ENCODE results near the gene TPPP2. TPM values are rescaled to one million over a fixed set of nuclear protein-coding genes. Genes with fewer than 3 reads are reported as not detected.

The TPPP2 gene
- total RNA-seq, 2 donors from 2014 or later: 0.28 to 0.58 TPM

- peak; percentile 77 to 89 for DNase-seq
- intact Hi-C loops (cut with DNase I, micrococcal nuclease): loop anchor here (5.0 to 10.0 kb wide), 3 partner anchors 38 to 93 kb away; partner anchors contain the start of gene ZNF219 (in 1 of the 2)
Observed at GRCh38 chr14:21014761-21015190, 15.2 kb upstream of the TPPP2 start.

DNA sequence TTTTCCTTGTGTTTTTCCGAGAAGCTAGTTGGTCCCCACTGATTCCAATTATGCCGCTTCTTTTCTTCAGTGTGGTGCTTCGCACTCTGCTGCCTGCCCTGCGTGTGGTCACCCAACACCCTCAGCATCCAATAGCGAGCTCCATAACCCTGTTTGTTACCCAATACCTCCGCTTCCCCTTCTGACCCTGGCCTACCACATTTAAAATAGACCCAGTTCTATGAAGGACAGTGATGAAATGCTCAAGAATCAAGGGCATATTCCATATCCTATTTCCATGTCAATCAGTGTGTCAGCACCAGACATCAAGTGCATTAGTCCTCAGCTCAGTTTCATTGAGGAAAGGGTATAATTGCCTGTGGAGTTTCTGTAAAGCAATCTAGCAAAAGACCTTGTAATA lies 14.7 kb upstream of the TPPP2 start:
- intact Hi-C loops (cut with DNase I, micrococcal nuclease): loop anchor here in 1 of 2 donors (10.0 kb wide), 1 partner anchor 79 kb away; the partner anchor contains the start of gene ZNF219
- no peak for ATAC-seq
- no peak for DNase-seq

More at GRCh38 chr14:21014761-21015190, 15.2 kb upstream of the TPPP2 start:
- peak; percentile 84 for ATAC-seq

GRCh38 chr14:21016413-21017190 lies 13.4 kb upstream of the TPPP2 start:
- intact Hi-C loops (cut with DNase I, micrococcal nuclease): loop anchor here in 1 of 2 donors (10.0 kb wide), 1 partner anchor 78 kb away; the partner anchor contains the start of gene ZNF219
- ATAC-seq (no peak), DNase-seq (no peak)

DNA sequence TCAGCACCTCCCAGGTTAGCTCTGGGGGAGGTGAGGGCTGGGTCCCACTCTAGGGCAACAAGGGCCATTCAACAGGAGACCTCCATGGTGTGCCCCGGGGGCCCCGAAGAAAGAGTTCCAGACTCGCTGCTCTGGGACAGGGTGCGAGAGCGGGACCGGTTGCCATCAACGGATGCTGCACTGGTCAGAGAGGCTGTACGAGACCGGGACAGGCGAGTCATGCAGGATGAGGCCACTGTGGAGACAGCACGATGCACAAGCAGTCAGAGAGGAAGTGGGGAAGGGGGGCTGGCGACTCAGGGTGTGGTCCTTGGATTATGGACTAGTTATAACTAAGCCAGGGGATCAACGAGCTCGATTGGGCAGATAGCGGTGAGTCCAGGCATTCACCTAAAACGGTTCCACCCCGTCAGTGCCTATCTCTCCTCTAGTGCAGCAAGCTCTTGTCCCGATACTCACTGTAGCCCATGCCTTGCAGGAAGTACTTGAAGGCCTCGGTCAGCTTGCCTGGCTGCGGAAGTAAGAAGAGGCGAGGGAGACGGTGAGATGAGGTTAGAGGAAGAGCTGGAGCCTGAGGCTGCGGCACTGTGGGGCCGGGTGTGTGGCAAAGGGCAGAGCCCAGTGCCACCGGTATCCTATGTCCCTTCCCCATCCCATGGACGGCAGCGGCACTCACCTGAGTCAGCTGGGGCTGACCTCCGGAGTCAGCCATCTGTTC lies 12.3 kb upstream of the TPPP2 start:
- no peak for ATAC-seq
- DNase-seq: no peak
- intact Hi-C loops (cut with DNase I, micrococcal nuclease): loop anchor here in 1 of 2 donors (10.0 kb wide), 1 partner anchor 77 kb away; the partner anchor contains the start of gene ZNF219

GRCh38 chr14:21018286-21018685 lies 11.7 kb upstream of the TPPP2 start:
- ATAC-seq (no peak), DNase-seq (no peak)
- intact Hi-C loops (cut with DNase I, micrococcal nuclease): loop anchor here in 1 of 2 donors (10.0 kb wide), 1 partner anchor 77 kb away; the partner anchor contains the start of gene ZNF219

DNA sequence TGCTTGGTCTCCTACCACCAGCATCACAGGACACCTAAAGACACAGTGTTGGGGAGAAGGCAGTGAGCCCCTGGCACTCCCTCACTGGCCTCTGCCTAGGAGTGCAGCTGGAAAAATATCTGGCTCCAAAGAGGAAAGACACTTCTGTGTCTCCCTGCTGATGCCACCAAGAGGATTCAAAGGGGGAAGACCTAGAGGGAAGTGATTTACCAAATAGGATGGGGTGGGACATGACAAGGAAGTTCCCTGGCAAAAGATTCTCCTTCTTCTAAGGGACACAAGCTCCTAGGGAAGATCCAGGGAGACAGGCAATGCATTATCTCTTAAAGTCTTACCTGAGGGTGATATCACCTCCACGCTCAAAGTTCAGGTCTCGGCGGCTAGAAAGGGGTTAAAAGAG lies 11.2 kb upstream of the TPPP2 start:
- DNase-seq (no peak), ATAC-seq (no peak)
- intact Hi-C loops (cut with DNase I, micrococcal nuclease): loop anchor here in 1 of 2 donors (10.0 kb wide), 1 partner anchor 76 kb away; the partner anchor contains the start of gene ZNF219

DNA sequence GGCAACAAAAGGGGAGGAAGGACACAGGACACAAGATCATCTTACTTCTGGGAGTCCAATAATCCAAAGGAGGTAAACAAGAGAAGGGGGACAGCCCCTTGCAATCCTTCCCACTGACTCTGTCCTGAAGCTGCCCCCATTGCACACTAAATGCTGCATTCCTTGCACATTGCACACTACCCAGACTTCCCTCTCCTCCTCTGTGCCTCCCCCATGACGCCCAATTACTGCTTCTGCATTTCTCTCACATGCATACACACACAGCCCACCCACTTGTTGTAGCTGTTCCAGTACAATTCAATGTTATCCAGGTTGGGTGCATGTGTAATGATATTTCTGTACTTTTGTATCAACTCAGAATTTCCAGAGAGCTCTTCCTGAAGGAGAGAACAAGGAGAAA lies 10.7 kb upstream of the TPPP2 start:
- DNase-seq (no peak), ATAC-seq (no peak)
- intact Hi-C loops (cut with DNase I, micrococcal nuclease): loop anchor here in 1 of 2 donors (10.0 kb wide), 1 partner anchor 75 kb away; the partner anchor contains the start of gene ZNF219

DNA sequence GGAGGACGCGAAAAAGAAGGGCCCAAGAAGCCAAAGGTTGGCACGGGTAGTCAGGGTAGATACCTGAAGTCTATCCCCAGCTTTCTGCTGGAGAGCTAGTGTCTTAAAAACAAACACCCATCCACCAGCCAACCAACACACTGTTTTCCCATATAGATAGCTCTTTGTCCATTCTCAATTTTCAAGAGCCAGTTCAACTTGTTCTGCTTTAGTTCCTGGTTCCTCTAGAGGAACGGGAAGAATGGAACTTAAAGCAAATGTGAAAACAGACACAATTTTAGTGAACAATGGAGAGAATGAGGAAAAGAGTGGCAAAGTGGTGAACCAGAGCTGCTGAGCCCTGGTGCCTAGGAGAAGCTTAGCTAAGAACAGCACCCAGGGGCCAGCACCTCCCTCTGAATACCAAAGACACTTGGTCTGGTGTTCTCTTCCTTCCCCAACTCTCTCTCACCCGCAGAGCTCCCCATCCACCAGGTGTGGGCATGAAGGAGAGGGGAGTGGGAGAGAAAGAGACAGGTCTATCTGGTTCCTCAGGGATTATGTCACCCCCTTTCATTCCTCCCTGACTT lies 9.0 kb upstream of the TPPP2 start:
- intact Hi-C loops (cut with DNase I, micrococcal nuclease): loop anchor here in 1 of 2 donors (5.0 kb wide), 1 partner anchor 76 kb away; the partner anchor contains the start of gene ZNF219
- DNase-seq: no peak
- ATAC-seq: no peak

GRCh38 chr14:21022686-21023085 lies 7.3 kb upstream of the TPPP2 start:
- ATAC-seq (no peak), DNase-seq (no peak)
- intact Hi-C loops (cut with DNase I, micrococcal nuclease): loop anchor here in 1 of 2 donors (5.0 kb wide), 1 partner anchor 75 kb away; the partner anchor contains the start of gene ZNF219

GRCh38 chr14:21023174-21023573 lies 6.8 kb upstream of the TPPP2 start:
- DNase-seq (no peak), ATAC-seq (no peak)
- intact Hi-C loops (cut with DNase I, micrococcal nuclease): loop anchor here in 1 of 2 donors (5.0 kb wide), 1 partner anchor 74 kb away; the partner anchor contains the start of gene ZNF219

- peak; percentile 68 for ATAC-seq
- intact Hi-C loops (cut with DNase I, micrococcal nuclease): loop anchor here in 1 of 2 donors (5.0 kb wide), 1 partner anchor 73 kb away; the partner anchor contains the start of gene ZNF219
- DNase-seq: peak in 1 of 2 donors; percentile 58
Observed at GRCh38 chr14:21023817-21024584, 6.0 kb upstream of the TPPP2 start.

- ATAC-seq (peak; percentile 88), DNase-seq (peak; percentile 88 to 92)
- intact Hi-C loops (cut with DNase I, micrococcal nuclease): loop anchor here in 1 of 2 donors (5.0 kb wide), 1 partner anchor 73 kb away; the partner anchor contains the start of gene ZNF219
Observed at GRCh38 chr14:21024585-21025370, 5.2 kb upstream of the TPPP2 start, which contains the start of gene NDRG2. Gene NDRG2, minus strand, starts transcription at chr14:21025061. Its CDS starts 1,746 bp downstream, at chr14:21023315.

DNA sequence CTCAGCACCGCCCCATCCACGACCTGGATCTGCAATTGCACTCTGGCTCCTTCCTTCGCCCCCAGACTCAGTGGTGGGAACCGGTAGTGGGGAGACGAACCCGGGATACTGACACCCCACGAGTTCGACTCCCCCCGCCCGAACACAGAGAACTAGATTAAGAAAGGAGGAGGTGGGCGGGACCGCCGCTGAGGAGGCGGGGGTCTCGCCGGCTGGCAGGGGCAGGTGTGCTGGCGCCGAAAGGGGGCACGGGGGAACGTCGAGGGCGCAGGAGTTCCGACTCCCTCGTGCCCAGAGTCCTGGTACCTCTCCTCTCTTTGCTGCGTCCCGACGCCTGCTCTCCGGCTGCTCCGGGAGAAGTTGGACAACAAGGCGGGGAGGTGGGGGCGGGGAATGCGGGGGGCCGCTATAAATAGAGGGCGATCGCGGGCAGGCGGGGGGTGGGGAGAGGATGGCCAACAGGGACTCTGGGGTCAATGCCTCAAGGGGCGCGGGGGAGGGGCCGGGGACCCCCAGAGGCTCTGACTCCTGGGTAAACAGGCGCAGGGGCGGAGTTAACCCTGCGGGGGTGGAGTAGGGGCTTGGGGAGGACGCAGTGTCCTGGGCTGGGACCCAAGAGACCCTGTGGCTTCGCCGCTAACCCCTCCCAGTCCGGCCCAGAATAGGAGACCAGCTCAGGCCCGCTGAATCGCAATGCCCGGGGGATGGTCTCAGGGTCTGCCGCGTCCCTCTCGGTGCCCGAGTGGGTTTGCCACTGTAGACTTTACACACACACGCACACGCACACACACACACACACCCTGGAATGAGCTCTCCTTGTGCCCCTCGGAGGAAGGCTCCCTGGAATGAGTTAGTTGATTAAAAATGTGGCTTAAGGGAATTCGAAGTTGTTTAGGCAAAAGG lies 4.4 kb upstream of the TPPP2 start:
- DNase-seq (peak; percentile 60 to 69), ATAC-seq (peak; percentile 28)
- intact Hi-C loops (cut with DNase I, micrococcal nuclease): no loop called here

- DNase-seq: no peak
- intact Hi-C loops (cut with DNase I, micrococcal nuclease): no loop called here
- ATAC-seq: no peak
Observed at GRCh38 chr14:21026274-21026987, 3.6 kb upstream of the TPPP2 start.

GRCh38 chr14:21026988-21027315 lies 3.1 kb upstream of the TPPP2 start:
- no peak for ATAC-seq
- intact Hi-C loops (cut with DNase I, micrococcal nuclease): no loop called here
- no peak for DNase-seq

DNA sequence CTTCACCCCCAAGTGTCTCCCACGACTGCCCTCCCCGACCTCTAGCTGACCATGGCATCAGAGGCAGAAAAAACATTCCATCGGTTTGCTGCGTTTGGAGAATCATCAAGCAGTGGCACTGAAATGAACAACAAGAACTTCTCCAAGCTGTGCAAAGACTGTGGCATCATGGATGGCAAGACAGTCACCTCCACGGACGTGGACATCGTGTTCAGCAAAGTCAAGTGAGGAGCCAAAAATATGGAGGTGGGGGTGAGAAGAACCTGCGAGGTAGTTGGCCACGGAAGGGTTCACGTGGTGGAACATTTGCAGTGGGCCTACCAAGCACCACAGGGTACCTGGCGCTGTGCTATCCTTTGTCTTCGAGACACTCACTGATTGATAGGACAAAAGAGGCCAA lies 514 bp downstream of the TPPP2 start:
- no peak for DNase-seq
- no peak for ATAC-seq
- intact Hi-C loops (cut with DNase I, micrococcal nuclease): no loop called here
